Neural progenitor cell (in vitro differentiated cells): ENCODE results near the gene MAT1A. TPM values are rescaled to one million over a fixed set of nuclear protein-coding genes. Genes with fewer than 3 reads are reported as not detected.

Experiments used
- DNase-seq: peaks from one replicate; pipeline ENCODE4 v3.0.0-alpha.2; 2016; ENCODE audit warnings: low spot score
- H2AFZ ChIP-seq: fragments of 200-600 bp; sonication (generic); replicated peaks from 2 replicates; pipeline ENCODE4 v1.6.1; 2016; ENCODE audit warnings: antibody characterized with exemption
- H3F3A ChIP-seq: fragments of 200-600 bp; sonication (generic); 2 replicates; pipeline ENCODE4 v1.6.1; 2016; ENCODE audit warnings: antibody characterized with exemption, low read depth
- H3K27ac ChIP-seq: fragments of 200-600 bp; sonication (generic); 2 replicates; pipeline ENCODE4 v1.5.1; 2016; ENCODE audit warnings: mild to moderate bottlenecking
- H3K27me3 ChIP-seq: fragments of 200-600 bp; sonication (generic); 2 replicates; pipeline ENCODE4 v1.6.1; 2016; ENCODE audit warnings: mild to moderate bottlenecking, moderate library complexity
- H3K36me3 ChIP-seq: fragments of 200-600 bp; sonication (generic); 2 replicates; pipeline ENCODE4 v1.5.1; 2016
- H3K4me1 ChIP-seq: fragments of 200-600 bp; sonication (generic); 2 replicates; pipeline ENCODE4 v1.6.1; 2016; ENCODE audit warnings: mixed run types
- H3K4me2 ChIP-seq: fragments of 200-600 bp; sonication (generic); 2 replicates; pipeline ENCODE4 v1.6.1; 2016
- H3K4me3 ChIP-seq: fragments of 200-600 bp; sonication (generic); 2 replicates; pipeline ENCODE4 v1.5.1; 2016
- H3K79me2 ChIP-seq: fragments of 200-600 bp; sonication (generic); 2 replicates; pipeline ENCODE4 v1.6.1; 2016; ENCODE audit warnings: low read depth
- H3K9ac ChIP-seq: fragments of 200-600 bp; sonication (generic); 2 replicates; pipeline ENCODE4 v1.6.1; 2016
- H3K9me3 ChIP-seq: fragments of 200-600 bp; sonication (generic); 2 replicates; pipeline ENCODE4 v1.5.1; 2016; ENCODE audit warnings: low read depth
- H4K20me1 ChIP-seq: fragments of 200-600 bp; sonication (generic); 2 replicates; pipeline ENCODE4 v1.6.1; 2016; ENCODE audit warnings: low read depth
- H3K27ac Mint-ChIP-seq: 3 replicates; pipeline ENCODE4 v1.8.0; 2021; ENCODE audit warnings: mixed read lengths
- H3K27me3 Mint-ChIP-seq: 2 replicates; pipeline ENCODE4 v1.8.0; 2022; ENCODE audit warnings: low read depth, mild to moderate bottlenecking, inconsistent platforms, moderate library complexity, mixed read lengths; ENCODE audit not compliant: insufficient read depth
- H3K36me3 Mint-ChIP-seq: 3 replicates; pipeline ENCODE4 v1.8.0; 2021; ENCODE audit warnings: mixed read lengths
- H3K4me1 Mint-ChIP-seq: 3 replicates; pipeline ENCODE4 v1.8.0; 2021; ENCODE audit warnings: mixed read lengths
- H3K4me3 Mint-ChIP-seq: 3 replicates; pipeline ENCODE4 v1.8.0; 2021; ENCODE audit warnings: mild to moderate bottlenecking, moderate library complexity, mixed read lengths
- H3K9me3 Mint-ChIP-seq: 3 replicates; pipeline ENCODE4 v1.8.0; 2020; ENCODE audit warnings: mixed read lengths
- EZH2 ChIP-seq: fragments of 200-600 bp; sonication (generic); IDR thresholded peaks from 2 replicates; pipeline ENCODE4 v1.6.1; 2017; ENCODE audit warnings: antibody characterized with exemption, mild to moderate bottlenecking, moderate library complexity
- EZH2phosphoT487 ChIP-seq: fragments of 200-600 bp; sonication (generic); IDR thresholded peaks from 2 replicates; pipeline ENCODE4 v1.6.1; 2017; ENCODE audit warnings: antibody characterized with exemption
- total RNA-seq: library from RNA; depleted of rRNA; stranded (reverse); fragments of >200 nt; gene quantifications from 2 replicates; pipeline ENCODE4 v1.2.3, GENCODE V29; 2015; ENCODE audit warnings: low replicate concordance
- TF ChIP-seq, protein P1 (sequence below): fragments of 200-600 bp; sonication (generic); IDR thresholded peaks from 2 replicates; pipeline ENCODE4 v1.5.1; 2017; ENCODE audit warnings: antibody characterized with exemption, mild to moderate bottlenecking

The MAT1A gene
- total RNA-seq, 1 donor from 2014 or later, result not detected

DNA sequence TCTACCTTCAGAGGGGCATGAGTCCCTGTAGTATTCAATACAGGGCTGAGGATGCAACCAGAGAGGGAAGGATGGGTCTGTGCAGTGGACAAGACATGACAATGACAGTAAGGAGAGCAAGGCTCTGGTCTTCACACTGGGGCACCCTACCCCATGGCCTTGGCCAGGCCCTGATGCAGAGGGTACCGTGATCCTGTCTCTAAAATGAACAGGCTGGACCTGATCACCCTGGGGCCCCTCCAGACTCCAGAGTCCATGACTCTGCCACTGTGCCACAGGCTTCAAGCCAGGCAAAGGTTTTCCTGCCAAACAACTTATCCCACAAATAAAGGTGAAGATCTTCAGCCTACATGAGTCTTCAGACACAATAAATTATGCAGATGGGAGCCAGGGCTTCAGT is 4.9 kb downstream of the MAT1A start:
- H3K9me3 Mint-ChIP-seq, result no peaks in the 10 kb centered on the region
- H2AFZ ChIP-seq, result no peak overlapping the region
- H3K4me3 ChIP-seq, result no peak overlapping the region
- no peak for DNase-seq
- H3K27ac Mint-ChIP-seq, result no peak overlapping the region
- H3K79me2 ChIP-seq, result no peaks in the 10 kb centered on the region
- no peak overlapping the region for H3K9ac ChIP-seq
- peaks cover 4% of the 10 kb centered on the region for H3K27me3 Mint-ChIP-seq
- peaks cover 13% of the 10 kb centered on the region for H3K4me1 Mint-ChIP-seq
- H3K27ac ChIP-seq, result no peak overlapping the region
- TF ChIP-seq EZH2phosphoT487 (no peak), EZH2 (no peak)
- TF ChIP-seq, protein P1, sequence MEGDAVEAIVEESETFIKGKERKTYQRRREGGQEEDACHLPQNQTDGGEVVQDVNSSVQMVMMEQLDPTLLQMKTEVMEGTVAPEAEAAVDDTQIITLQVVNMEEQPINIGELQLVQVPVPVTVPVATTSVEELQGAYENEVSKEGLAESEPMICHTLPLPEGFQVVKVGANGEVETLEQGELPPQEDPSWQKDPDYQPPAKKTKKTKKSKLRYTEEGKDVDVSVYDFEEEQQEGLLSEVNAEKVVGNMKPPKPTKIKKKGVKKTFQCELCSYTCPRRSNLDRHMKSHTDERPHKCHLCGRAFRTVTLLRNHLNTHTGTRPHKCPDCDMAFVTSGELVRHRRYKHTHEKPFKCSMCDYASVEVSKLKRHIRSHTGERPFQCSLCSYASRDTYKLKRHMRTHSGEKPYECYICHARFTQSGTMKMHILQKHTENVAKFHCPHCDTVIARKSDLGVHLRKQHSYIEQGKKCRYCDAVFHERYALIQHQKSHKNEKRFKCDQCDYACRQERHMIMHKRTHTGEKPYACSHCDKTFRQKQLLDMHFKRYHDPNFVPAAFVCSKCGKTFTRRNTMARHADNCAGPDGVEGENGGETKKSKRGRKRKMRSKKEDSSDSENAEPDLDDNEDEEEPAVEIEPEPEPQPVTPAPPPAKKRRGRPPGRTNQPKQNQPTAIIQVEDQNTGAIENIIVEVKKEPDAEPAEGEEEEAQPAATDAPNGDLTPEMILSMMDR, result no peak
- no peaks in the 10 kb centered on the region for H3K27me3 ChIP-seq
- no peaks in the 10 kb centered on the region for H3K36me3 Mint-ChIP-seq
- no peaks in the 10 kb centered on the region for H3K9me3 ChIP-seq
- H3K36me3 ChIP-seq, result no peaks in the 10 kb centered on the region
- no peaks in the 10 kb centered on the region for H3F3A ChIP-seq
- H3K4me3 Mint-ChIP-seq, result no peak overlapping the region
- H3K4me2 ChIP-seq, result no peak overlapping the region
- H3K4me1 ChIP-seq, result no peaks in the 10 kb centered on the region
- no peaks in the 10 kb centered on the region for H4K20me1 ChIP-seq

DNA sequence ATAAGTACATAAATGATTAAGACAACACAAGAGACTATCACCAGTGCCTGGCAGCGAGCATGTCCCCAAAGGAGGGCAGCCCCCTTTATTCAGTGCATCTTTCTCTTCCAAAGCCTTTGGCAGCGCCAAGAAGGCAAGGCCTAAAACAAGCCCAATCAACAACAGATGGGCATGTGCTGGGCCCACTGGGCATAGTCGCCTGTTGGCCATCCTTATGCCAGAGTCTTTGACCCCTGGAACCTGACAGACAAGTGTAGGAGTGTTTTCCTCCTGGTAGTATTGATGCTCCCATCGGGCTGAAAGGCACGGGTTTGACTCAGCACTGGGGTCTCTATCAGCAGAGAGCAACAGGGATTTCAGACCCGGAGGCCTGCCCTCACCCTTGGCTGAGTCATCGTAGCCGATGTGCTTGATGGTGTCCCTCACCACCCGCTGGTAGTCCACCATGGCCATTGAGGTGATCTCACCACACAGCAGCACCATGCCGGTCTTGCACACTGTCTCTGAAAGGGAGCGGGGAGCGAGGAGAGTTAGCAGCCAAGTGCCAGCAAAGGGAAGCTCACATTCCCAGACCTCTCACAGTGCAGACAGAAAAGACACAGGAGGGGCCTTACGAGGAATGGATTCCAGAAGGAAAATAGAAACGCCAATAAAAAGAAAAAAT is 5.8 kb downstream of the MAT1A start:
- H3K36me3 Mint-ChIP-seq, result no peaks in the 10 kb centered on the region
- TF ChIP-seq EZH2phosphoT487, result no peak
- TF ChIP-seq, protein P1, result no peak
- TF ChIP-seq EZH2, result no peak

DNA sequence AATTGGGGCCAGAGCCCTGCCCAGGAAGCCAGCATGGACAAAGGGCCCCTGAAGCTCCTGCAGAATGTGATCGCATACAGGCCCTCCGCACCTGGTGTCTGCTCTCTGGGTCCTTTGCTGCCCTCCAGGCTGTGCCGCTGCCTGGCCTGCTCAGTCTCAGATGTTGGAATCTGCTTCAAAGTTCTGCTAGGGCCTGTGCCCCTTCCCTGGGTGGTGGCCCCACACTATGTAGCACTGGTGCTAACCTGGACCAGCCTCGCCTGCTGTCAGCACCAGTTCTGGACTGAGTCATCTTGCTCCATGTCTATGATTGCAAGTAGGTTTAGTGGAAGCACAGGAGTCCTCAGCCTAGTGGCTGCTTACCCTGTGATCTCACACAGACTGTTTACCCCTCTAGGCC is 6.3 kb downstream of the MAT1A start:
- no peaks in the 10 kb centered on the region for H3K27me3 ChIP-seq
- H3K4me2 ChIP-seq, result no peak overlapping the region
- Mint-ChIP-seq H3K4me1 (peaks cover 13% of the 10 kb centered on the region), H3K27ac (no peak overlapping the region), H3K4me3 (no peak overlapping the region), H3K27me3 (peaks cover 5% of the 10 kb centered on the region), H3K9me3 (no peaks in the 10 kb centered on the region), H3K36me3 (no peaks in the 10 kb centered on the region)
- no peaks in the 10 kb centered on the region for H3K79me2 ChIP-seq
- H3K4me1 ChIP-seq, result no peaks in the 10 kb centered on the region
- no peak for TF ChIP-seq EZH2phosphoT487
- TF ChIP-seq, protein P1, result no peak
- no peak for TF ChIP-seq EZH2
- no peak overlapping the region for H3K9ac ChIP-seq
- no peaks in the 10 kb centered on the region for H4K20me1 ChIP-seq
- no peaks in the 10 kb centered on the region for H3K36me3 ChIP-seq
- no peaks in the 10 kb centered on the region for H3F3A ChIP-seq
- H3K9me3 ChIP-seq, result no peaks in the 10 kb centered on the region
- H3K27ac ChIP-seq, result no peak overlapping the region
- no peak for DNase-seq
- H2AFZ ChIP-seq, result no peak overlapping the region
- H3K4me3 ChIP-seq, result no peak overlapping the region

More for the DNA sequence above, 5.8 kb downstream of the MAT1A start:
- Histone ChIP-seq H3K79me2 (no peaks in the 10 kb centered on the region), H2AFZ (no peak overlapping the region), H3K9me3 (no peaks in the 10 kb centered on the region), H3F3A (no peaks in the 10 kb centered on the region), H3K27me3 (no peaks in the 10 kb centered on the region), H3K36me3 (no peaks in the 10 kb centered on the region), H3K9ac (no peak overlapping the region), H3K4me3 (no peak overlapping the region), H3K4me2 (no peak overlapping the region), H4K20me1 (no peaks in the 10 kb centered on the region), H3K4me1 (no peaks in the 10 kb centered on the region), H3K27ac (no peak overlapping the region)
- H3K9me3 Mint-ChIP-seq, result no peaks in the 10 kb centered on the region
- no peak overlapping the region for H3K27ac Mint-ChIP-seq
- no peak overlapping the region for H3K4me3 Mint-ChIP-seq
- H3K27me3 Mint-ChIP-seq, result peaks cover 5% of the 10 kb centered on the region
- DNase-seq, result no peak
- peaks cover 11% of the 10 kb centered on the region for H3K4me1 Mint-ChIP-seq
